K562 (cell line): ENCODE results near the gene CTIF. TPM values are rescaled to one million over a fixed set of nuclear protein-coding genes. Genes with fewer than 3 reads are reported as not detected.

Experiments
- ATAC-seq: fragments of 200-7000 bp; cut with Tn5 transposase; 3 replicates; pipeline ENCODE4 v1.9.1; 2020; ENCODE audit warnings: moderate library complexity
- BruUV-seq: library from RNA; stranded (reverse); fragments of 400-500 nt; replicated peaks from 2 replicates; lab custom pipeline; 2021; lab: Mats Ljungman, UMichigan
- CTCF ChIA-PET: fragments of 300-600 bp; formaldehyde crosslinking; extraction: SDS; loops from one replicate; lab custom pipeline; 2021; ENCODE audit warnings: low intra/inter-chr PET ratio; lab: Yijun Ruan, JAX
- POLR2A ChIA-PET: fragments of 300-600, 350-650 bp; sonication (Branson Sonifier 250); formaldehyde crosslinking; extraction: SDS; loops from one replicate; lab custom pipeline; 2021; ENCODE audit warnings: antibody characterized with exemption, inconsistent platforms; lab: Yijun Ruan, JAX
- DNase-seq, 4 experiments: peaks; one replicate each; pipeline versions ENCODE4 v3.0.0 to v3.0.0-alpha.2; 2011 to 2018; ENCODE audit warnings: low spot score in 3 of 4, mixed read lengths in 3 of 4; ENCODE audit errors: extremely low read depth in 1 of 4
- FAIRE-seq: peaks from 2 replicates; lab custom pipeline; 2011; peaks lifted over from hg19 to GRCh38; lab: Jason Lieb, UNC
- H2AFZ ChIP-seq: 2 replicates; pipeline ENCODE4 v1.6.0; 2011; ENCODE audit warnings: low read depth, low read length, control low read depth, inconsistent platforms
- H3K27ac ChIP-seq: fragments of 200-600 bp; 3 replicates; pipeline ENCODE4 v1.8.0; 2011; ENCODE audit warnings: low read depth, mild to moderate bottlenecking, control low read depth, inconsistent platforms, low read length, moderate library complexity, mixed read lengths; ENCODE audit errors: extremely low read depth
- H3K27me3 ChIP-seq, 2 experiments: fragments of 300-600 bp in 1 of 2; 2 replicates in 1 of 2; 3 replicates in 1 of 2; pipeline versions ENCODE4 v1.6.0 to v1.8.0; 2011; ENCODE audit warnings: inconsistent platforms in 2 of 2, low read length in 2 of 2, mild to moderate bottlenecking in 1 of 2, mixed read lengths in 1 of 2, moderate library complexity in 1 of 2; ENCODE audit not compliant: control insufficient read depth in 2 of 2, insufficient read depth in 2 of 2
- H3K36me3 ChIP-seq: fragments of 300-600 bp; 3 replicates; pipeline ENCODE4 v1.8.0; 2011; ENCODE audit warnings: mild to moderate bottlenecking, low read length, inconsistent platforms; ENCODE audit not compliant: control insufficient read depth, insufficient read depth
- H3K4me1 ChIP-seq, 2 experiments: fragments of 200-600 bp in 1 of 2; replicated peaks in 1 of 2; 2 replicates in 1 of 2; 3 replicates in 1 of 2; pipeline versions ENCODE4 v1.5.1 to v1.8.0; 2011; ENCODE audit warnings: inconsistent platforms in 2 of 2, low read length in 2 of 2, mild to moderate bottlenecking in 1 of 2, mixed read lengths in 1 of 2, moderate library complexity in 1 of 2; ENCODE audit not compliant: control insufficient read depth in 2 of 2, insufficient read depth in 2 of 2
- H3K4me2 ChIP-seq: 2 replicates; pipeline ENCODE4 v1.6.1; 2011; ENCODE audit warnings: low read length, control low read depth, inconsistent platforms, mixed read lengths; ENCODE audit not compliant: insufficient read depth
- H3K4me3 ChIP-seq: fragments of 200-600 bp; sonication (generic), shearing (Covaris generic); 2 replicates; pipeline ENCODE4 v1.5.1; 2016; ENCODE audit warnings: control low read depth, inconsistent platforms
- H3K79me2 ChIP-seq: fragments of 200-600 bp; 3 replicates; pipeline ENCODE4 v1.8.0; 2011; ENCODE audit warnings: low read length, inconsistent platforms; ENCODE audit not compliant: control insufficient read depth, insufficient read depth
- H3K9ac ChIP-seq, 2 experiments: 2 replicates each; pipeline versions ENCODE4 v1.6.0 to v1.6.1; 2011; ENCODE audit warnings: low read depth in 2 of 2, low read length in 2 of 2, control low read depth in 1 of 2, inconsistent platforms in 1 of 2, mild to moderate bottlenecking in 1 of 2, mixed read lengths in 1 of 2; ENCODE audit not compliant: insufficient read depth in 1 of 2
- H3K9me1 ChIP-seq: one replicate; pipeline ENCODE4 v1.6.0; 2011; ENCODE audit warnings: inconsistent platforms, mild to moderate bottlenecking, low read length, moderate library complexity; ENCODE audit not compliant: control insufficient read depth, insufficient read depth
- H3K9me3 ChIP-seq: replicated peaks from 2 replicates; pipeline ENCODE4 v1.5.1; 2011; ENCODE audit warnings: low read depth, low read length, inconsistent platforms; ENCODE audit not compliant: control insufficient read depth, insufficient read depth
- H4K20me1 ChIP-seq: replicated peaks from 2 replicates; pipeline ENCODE4 v1.6.1; 2011; ENCODE audit warnings: low read length, inconsistent platforms, mixed read lengths; ENCODE audit not compliant: control insufficient read depth, insufficient read depth
- ELF1 ChIP-seq: fragments of 200-800 bp; sonication (Bioruptor generic); IDR thresholded peaks from 2 replicates; pipeline ENCODE4 v1.6.1; 2016; ENCODE audit warnings: missing genetic modification characterization, missing compliant biosample characterization
- FOXM1 ChIP-seq, 2 experiments: fragments of 450-650 bp in 1 of 2; sonication (generic) in 1 of 2; formaldehyde crosslinking in 1 of 2; IDR thresholded peaks; 2 replicates each; pipeline versions ENCODE4 v1.6.1 to v1.9.0; 2017 to 2022; ENCODE audit warnings: low read depth in 2 of 2, mild to moderate bottlenecking in 2 of 2, missing genetic modification reagents in 1 of 2, moderate library complexity in 1 of 2
- HDAC6 ChIP-seq: IDR thresholded peaks from 2 replicates; pipeline ENCODE4 v1.6.1; 2012; ENCODE audit warnings: low read depth, mild to moderate bottlenecking, control low read depth, inconsistent platforms, low read length, moderate library complexity
- HMG20B ChIP-seq: fragments of 250-450 bp; sonication (Bioruptor Pico); IDR thresholded peaks from 2 replicates; pipeline ENCODE4 v1.5.0; 2021; ENCODE audit warnings: mild to moderate bottlenecking
- KLF16 ChIP-seq: IDR thresholded peaks from 2 replicates; pipeline ENCODE4 v1.6.1; 2016; ENCODE audit warnings: antibody characterized with exemption
- MBD2 ChIP-seq: sonication (generic); IDR thresholded peaks from 2 replicates; pipeline ENCODE4 v1.6.1; 2016; ENCODE audit warnings: low read depth, borderline replicate concordance
- NFXL1 ChIP-seq: fragments of 450-650 bp; formaldehyde crosslinking; IDR thresholded peaks from 2 replicates; pipeline ENCODE4 v1.4.0; 2021; ENCODE audit warnings: mild to moderate bottlenecking
- RCOR1 ChIP-seq, 2 experiments: IDR thresholded peaks; 2 replicates each; pipeline ENCODE4 v1.6.1; 2012; ENCODE audit warnings: low read depth in 2 of 2, low read length in 2 of 2, borderline replicate concordance in 1 of 2, improper control_type of control experiment in 1 of 2
- SMARCC2 ChIP-seq: fragments of 450-650 bp; IDR thresholded peaks from 2 replicates; pipeline ENCODE4 v1.6.1; 2017; ENCODE audit warnings: antibody characterized with exemption, moderate library complexity, mild to moderate bottlenecking, low read depth
- SNAPC5 ChIP-seq: fragments of 250-450 bp; sonication (Bioruptor Pico); IDR thresholded peaks from 2 replicates; pipeline ENCODE4 v1.8.0; 2021; ENCODE audit warnings: moderate library complexity, mild to moderate bottlenecking, inconsistent platforms
- SP1 ChIP-seq: sonication (generic); formaldehyde crosslinking; IDR thresholded peaks from 2 replicates; pipeline ENCODE4 v1.8.1; 2022; ENCODE audit warnings: mild to moderate bottlenecking, missing genetic modification reagents
- SRSF9 ChIP-seq: fragments of 200-400 bp; formaldehyde crosslinking; IDR thresholded peaks from 2 replicates; pipeline ENCODE4 v1.6.1; 2017; ENCODE audit warnings: low read depth, low read length, borderline replicate concordance
- USF2 ChIP-seq: sonication (generic); formaldehyde crosslinking; IDR thresholded peaks from 2 replicates; pipeline ENCODE4 v1.5.0; 2020; ENCODE audit warnings: missing genetic modification reagents
- XRCC5 ChIP-seq: fragments of 200-400 bp; formaldehyde crosslinking; IDR thresholded peaks from 2 replicates; pipeline ENCODE4 v1.6.1; 2017; ENCODE audit warnings: low read depth, mild to moderate bottlenecking, low read length
- ZC3H11A ChIP-seq: IDR thresholded peaks from 2 replicates; pipeline ENCODE4 v1.6.1; 2012; ENCODE audit warnings: low read depth, low read length, improper control_type of control experiment
- ZNF445 ChIP-seq: fragments of 250-450 bp; sonication (Bioruptor Pico); IDR thresholded peaks from 2 replicates; pipeline ENCODE4 v1.4.0; 2020; ENCODE audit warnings: low read depth, mild to moderate bottlenecking, moderate library complexity
- ZNF512 ChIP-seq: IDR thresholded peaks from 2 replicates; pipeline ENCODE4 v1.6.1; 2016; ENCODE audit warnings: missing genetic modification characterization, missing compliant biosample characterization
- ZNF57 ChIP-seq: fragments of 450-650 bp; formaldehyde crosslinking; IDR thresholded peaks from 2 replicates; pipeline ENCODE4 v1.4.0; 2020; ENCODE audit warnings: mild to moderate bottlenecking, moderate library complexity
- ZNF79 ChIP-seq: fragments of 250-450 bp; sonication (Bioruptor Pico); IDR thresholded peaks from 2 replicates; pipeline ENCODE4 v1.4.0; 2020; ENCODE audit warnings: low read depth, mild to moderate bottlenecking, moderate library complexity
- WGBS: fragments of 100-300 bp; shearing (Covaris generic); methylation state at CpG from one replicate; pipeline ENCODE4 v1.1.6; 2016; ENCODE audit warnings: low coverage, mixed read lengths; ENCODE audit not compliant: insufficient coverage; ENCODE audit errors: missing lambda C conversion rate; 5-methylcytosine and 5-hydroxymethylcytosine counted together
- in situ Hi-C: fragments of 300-500 bp; cut with MboI; formaldehyde crosslinking; loops from 4 replicates; pipeline ENCODE4 v1.15.0; 2018; ENCODE audit warnings: inconsistent platforms, mixed read lengths
- intact Hi-C: fragments of 100-400 bp; cut with micrococcal nuclease; formaldehyde crosslinking; loops from 2 replicates; pipeline ENCODE4 v1.14.2; 2022
- polyA plus RNA-seq, 8 experiments: library from polyadenylated mRNA; depleted of rRNA in 4 of 8; stranded (reverse) in 5 of 8; unstranded in 3 of 8; fragments of >200 nt; fragmentation: Nextera tagmentation in 2 of 8; fragmentation: Illumina TruSeq in 1 of 8; extraction: Ambion mirVana in 2 of 8; extraction: Trizol in 1 of 8; gene quantifications; 2 replicates each; pipeline versions ENCODE4 v1.2.1 to v1.2.3, GENCODE V29; 2011 to 2014; ENCODE audit warnings: inconsistent platforms in 1 of 8, missing spikeins in 1 of 8
- total RNA-seq, 7 experiments: library from RNA; depleted of rRNA in 6 of 7; stranded (reverse); fragments of >200 nt in 6 of 7; fragmentation: Illumina TruSeq in 2 of 7; extraction: Trizol in 2 of 7; gene quantifications; 2 replicates each; pipeline versions ENCODE4 v1.2.1 to v1.2.3, GENCODE V29; 2011 to 2021; ENCODE audit warnings: low replicate concordance in 1 of 7

The CTIF gene
- total and polyA plus RNA-seq, 9 of the 15 experiments (the other 6 are each of a cell fraction or from before 2014, with no cell fraction given), result 0.17 to 11.5 (median 2.2) TPM

DNA sequence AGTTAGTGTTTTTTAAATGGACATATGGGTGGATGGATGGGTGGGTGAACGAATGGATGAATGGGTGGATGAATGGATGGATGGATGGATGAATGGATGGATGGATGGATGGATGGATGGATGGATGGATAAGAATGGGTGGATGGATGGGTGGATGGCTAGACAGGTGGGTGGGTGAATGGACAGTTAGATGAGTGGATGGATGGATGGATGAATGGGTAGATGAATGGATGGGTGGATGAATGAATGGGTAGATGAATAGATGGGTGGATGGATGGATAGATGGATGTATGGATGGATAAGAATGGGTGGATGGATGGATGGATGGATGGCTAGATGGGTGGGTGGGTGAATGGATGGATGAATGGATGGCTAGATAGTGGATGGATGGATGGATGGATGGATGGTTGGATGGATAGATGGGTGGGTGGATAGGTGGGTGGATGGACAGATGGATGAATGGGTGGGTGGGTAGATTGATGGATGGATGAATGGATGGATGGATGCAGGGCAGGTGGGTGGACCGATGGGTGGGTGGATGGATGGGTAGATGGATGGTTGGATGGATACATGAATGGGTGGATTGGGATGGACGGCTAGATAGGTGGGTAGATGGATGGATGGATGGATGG lies 64.0 kb downstream of the CTIF start (continued):
- TF ChIP-seq ZNF79 (CRISPR knock-in tag) (no peak), SNAPC5 (CRISPR knock-in tag) (no peak)

- ChIA-PET POLR2A (interaction anchor here (0.6 to 1.1 kb wide), 2 partner anchors 10 to 13 kb away, joined by 3 to 5 read pairs; no protein-coding TSS in a partner anchor), CTCF (interaction anchor here (1.6 kb wide), 1 partner anchor 129 kb away, joined by 9 read pairs; no protein-coding TSS in a partner anchor)
- Histone ChIP-seq H3K79me2 (no peaks in the 10 kb centered on the region), H3K4me1 (peaks cover 5 to 11% of the 10 kb centered on the region in 2 experiments; a peak in 3 of 5 replicates), H3K9me1 (no peaks in the 10 kb centered on the region), H2AFZ (no peak overlapping the region), H3K9ac (no peak overlapping the region), H3K4me2 (peak overlapping the region; percentile 10; the same call in 1 of the 2 replicates), H3K27ac (no peak overlapping the region), H3K36me3 (no peaks in the 10 kb centered on the region), H3K27me3 (no peaks in the 10 kb centered on the region), H3K4me3 (no peak overlapping the region), H4K20me1 (peaks cover 30% of the 10 kb centered on the region), H3K9me3 (no peaks in the 10 kb centered on the region)
- peak; percentile 99 for ATAC-seq
- FAIRE-seq, result peak; percentile 82
- no TSS peak for BruUV-seq
- peak; percentile 65 to 78 (median 74) for DNase-seq
- in situ Hi-C loops, result no loop called here
- WGBS, result 0% methylated on average over 3 of the region's 3 CpGs
- intact Hi-C loops, result loop anchor here (2.0 to 10.0 kb wide), 3 partner anchors 57 to 129 kb away; no protein-coding TSS in a partner anchor
- TF ChIP-seq SP1 (CRISPR knock-in tag) (no peak), ZNF57 (CRISPR knock-in tag) (no peak), ZNF512 (tag) (no peak), XRCC5 (no peak), HMG20B (CRISPR knock-in tag) (no peak), FOXM1 (IDR thresholded peaks at IDR 0.05; ENCODE audit: low read depth) (peak; percentile 57; the same call in 1 of the 2 replicates), FOXM1 (CRISPR knock-in tag; IDR thresholded peaks at IDR 0.05; ENCODE audit: low read depth) (no peak), ZC3H11A (no peak), HDAC6 (no peak), MBD2 (no peak), RCOR1 (IDR thresholded peaks at IDR 0.05; ENCODE audit: borderline replicate concordance in 1 of 2, low read depth in 2 of 2, low read length in 2 of 2) (peak in 1 of 2 experiments; percentile 55; a peak in 2 of 4 replicates), KLF16 (peak; percentile 87), SMARCC2 (no peak), ELF1 (no peak), USF2 (no peak), NFXL1 (CRISPR knock-in tag) (no peak), ZNF445 (no peak), SRSF9 (no peak)
Measured at GRCh38 chr18:48605408-48605845, 66.6 kb downstream of the CTIF start.
